ENCODE measurements around the gene SLCO1A2.

Gene SLCO1A2

DNA sequence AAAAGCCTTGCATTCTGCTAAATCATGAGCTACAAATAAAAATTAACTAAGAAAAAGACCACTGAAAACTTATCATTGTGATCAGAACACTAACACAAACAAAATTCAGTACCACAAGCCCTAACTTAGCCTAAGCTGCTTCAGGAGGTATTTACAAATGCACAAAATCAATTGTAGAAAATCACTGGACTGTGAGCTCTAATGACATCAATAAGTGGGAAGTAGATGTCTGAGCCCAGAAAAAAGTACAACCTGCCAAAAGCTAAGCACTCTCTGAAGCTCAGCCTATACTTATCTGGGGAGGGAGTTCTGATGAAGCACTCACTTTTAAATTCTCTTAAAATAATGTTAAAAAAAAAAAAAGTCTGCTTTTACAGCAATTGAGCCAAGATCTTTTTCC, 110.8 kb downstream of the SLCO1A2 start:
- Histone ChIP-seq H3K27me3 (replicated peaks) (no peaks in the 10 kb centered on the region), H3K27ac (no peak overlapping the region), H3K4me3 (ENCODE audit: low read depth, low read length) (no peak overlapping the region), H3K36me3 (replicated peaks) (no peaks in the 10 kb centered on the region)
- in situ Hi-C loops (cut with HindIII; ENCODE audit: low pct_ligation_motif_present, low sequenced_read_pairs): no loop called here
- no peak for TF ChIP-seq CTCF (IDR thresholded peaks at IDR 0.05; ENCODE audit: low read depth, low read length, missing control alignments)
- DNase-seq: no peak

GRCh38 chr12:21221778-21222177, 112.9 kb downstream of the SLCO1A2 start:
- no peak for DNase-seq
- TF ChIP-seq CTCF (IDR thresholded peaks at IDR 0.05; ENCODE audit: low read depth, low read length, missing control alignments): no peak
- Histone ChIP-seq H3K4me3 (ENCODE audit: low read depth, low read length) (no peak overlapping the region), H3K27me3 (replicated peaks) (no peaks in the 10 kb centered on the region), H3K27ac (no peak overlapping the region), H3K36me3 (replicated peaks) (no peaks in the 10 kb centered on the region)
- in situ Hi-C loops (cut with HindIII; ENCODE audit: low pct_ligation_motif_present, low sequenced_read_pairs): no loop called here

DNA sequence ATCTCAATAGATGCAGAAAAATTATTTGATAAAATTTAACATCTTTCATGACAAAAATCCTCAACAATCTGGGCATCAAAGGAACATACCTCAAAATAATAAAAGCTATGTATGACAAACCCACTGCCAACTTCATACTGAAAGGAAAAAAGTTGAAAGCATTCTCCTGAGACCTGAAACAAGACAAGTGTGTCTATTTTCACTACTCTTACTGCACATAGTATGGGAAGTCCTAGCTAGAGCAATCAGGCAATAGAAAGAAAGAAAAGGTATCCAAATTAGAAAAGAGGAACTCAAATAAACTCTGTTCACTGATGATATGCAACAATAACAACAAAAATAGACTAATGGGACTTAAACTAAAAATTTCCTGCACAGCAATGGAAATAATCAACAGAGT, 113.6 kb downstream of the SLCO1A2 start:
- H3K27ac ChIP-seq: no peak overlapping the region
- no peaks in the 10 kb centered on the region for H3K27me3 ChIP-seq (replicated peaks)
- no peak overlapping the region for H3K4me3 ChIP-seq (ENCODE audit: low read depth, low read length)
- DNase-seq: no peak
- in situ Hi-C loops (cut with HindIII; ENCODE audit: low pct_ligation_motif_present, low sequenced_read_pairs): no loop called here
- no peaks in the 10 kb centered on the region for H3K36me3 ChIP-seq (replicated peaks)
- no peak for TF ChIP-seq CTCF (IDR thresholded peaks at IDR 0.05; ENCODE audit: low read depth, low read length, missing control alignments)

- in situ Hi-C loops (cut with HindIII; ENCODE audit: low pct_ligation_motif_present, low sequenced_read_pairs): no loop called here
- DNase-seq: no peak
- H3K27me3 ChIP-seq (replicated peaks): no peaks in the 10 kb centered on the region
- H3K36me3 ChIP-seq (replicated peaks): no peaks in the 10 kb centered on the region
- no peak overlapping the region for H3K27ac ChIP-seq
- no peak for TF ChIP-seq CTCF (IDR thresholded peaks at IDR 0.05; ENCODE audit: low read depth, low read length, missing control alignments)
- no peak overlapping the region for H3K4me3 ChIP-seq (ENCODE audit: low read depth, low read length)
These were observed 114.5 kb downstream of the SLCO1A2 start for GRCh38 chr12:21220266-21220665.

DNA sequence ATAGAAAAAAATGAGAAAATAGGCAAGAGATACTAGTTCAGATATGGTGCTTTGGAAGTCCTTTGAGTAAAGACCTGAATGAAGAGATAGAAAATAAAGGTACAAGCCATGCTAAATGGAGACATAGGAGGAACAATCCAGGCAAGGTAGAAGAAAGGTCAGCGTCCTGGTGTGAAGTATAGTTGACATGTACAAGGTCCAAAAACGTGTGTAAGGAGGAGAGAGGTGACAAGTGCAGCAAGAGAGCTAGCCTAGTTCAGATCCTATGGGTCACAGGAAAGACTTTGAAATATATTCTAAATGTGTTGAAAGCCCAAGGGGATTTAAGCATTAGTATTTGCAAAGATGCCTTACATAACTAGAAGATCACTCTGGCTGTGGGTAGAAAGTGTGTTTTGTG, 115.5 kb downstream of the SLCO1A2 start:
- no peak for DNase-seq
- no peaks in the 10 kb centered on the region for H3K27me3 ChIP-seq (replicated peaks)
- no peak overlapping the region for H3K4me3 ChIP-seq (ENCODE audit: low read depth, low read length)
- TF ChIP-seq CTCF (IDR thresholded peaks at IDR 0.05; ENCODE audit: low read depth, low read length, missing control alignments): no peak
- in situ Hi-C loops (cut with HindIII; ENCODE audit: low pct_ligation_motif_present, low sequenced_read_pairs): no loop called here
- H3K27ac ChIP-seq: no peak overlapping the region
- no peaks in the 10 kb centered on the region for H3K36me3 ChIP-seq (replicated peaks)

Measured in brain microvascular endothelial cell (primary cell).